ENCODE measurements around the gene LRRC7.
A peak's percentile ranks its signal among the peaks of the same experiment; 100 is the strongest.

LRRC7 gene

GRCh38 chr1:69787151-69787550 lies 219.4 kb downstream of the LRRC7 start:
- FAIRE-seq: no peak
- no peak for TF ChIP-seq TAF1 (IDR thresholded peaks at IDR 0.05; ENCODE audit: borderline replicate concordance, low read depth, low read length)
- TF ChIP-seq POLR2A (IDR thresholded peaks at IDR 0.05; ENCODE audit: low read depth, low read length): no peak
- no peak for TF ChIP-seq POLR2AphosphoS5 (IDR thresholded peaks at IDR 0.05; ENCODE audit: low read depth, low read length)
- DNase-seq (ENCODE audit: insufficient read length): no peak

- no peak for DNase-seq (ENCODE audit: insufficient read length)
- no peak for TF ChIP-seq POLR2A (IDR thresholded peaks at IDR 0.05; ENCODE audit: low read depth, low read length)
- no peak for TF ChIP-seq POLR2AphosphoS5 (IDR thresholded peaks at IDR 0.05; ENCODE audit: low read depth, low read length)
- no peak for TF ChIP-seq TAF1 (IDR thresholded peaks at IDR 0.05; ENCODE audit: borderline replicate concordance, low read depth, low read length)
- FAIRE-seq: no peak
These were observed 223.6 kb downstream of the LRRC7 start for GRCh38 chr1:69791311-69791710.

- TF ChIP-seq TAF1 (IDR thresholded peaks at IDR 0.05; ENCODE audit: borderline replicate concordance, low read depth, low read length) (no peak), POLR2AphosphoS5 (IDR thresholded peaks at IDR 0.05; ENCODE audit: low read depth, low read length) (no peak), POLR2A (IDR thresholded peaks at IDR 0.05; ENCODE audit: low read depth, low read length) (no peak)
- DNase-seq (ENCODE audit: insufficient read length) (no peak), FAIRE-seq (no peak)
These were observed 227.1 kb downstream of the LRRC7 start for GRCh38 chr1:69794831-69795230.

- no peak for TF ChIP-seq TAF1 (IDR thresholded peaks at IDR 0.05; ENCODE audit: borderline replicate concordance, low read depth, low read length)
- no peak for TF ChIP-seq POLR2A (IDR thresholded peaks at IDR 0.05; ENCODE audit: low read depth, low read length)
- no peak for TF ChIP-seq POLR2AphosphoS5 (IDR thresholded peaks at IDR 0.05; ENCODE audit: low read depth, low read length)
- DNase-seq (ENCODE audit: insufficient read length) (no peak), FAIRE-seq (no peak)
These were observed 247.2 kb downstream of the LRRC7 start for GRCh38 chr1:69814926-69815325.

GRCh38 chr1:69824932-69825331 lies 257.2 kb downstream of the LRRC7 start:
- no peak for TF ChIP-seq POLR2A (IDR thresholded peaks at IDR 0.05; ENCODE audit: low read depth, low read length)
- TF ChIP-seq POLR2AphosphoS5 (IDR thresholded peaks at IDR 0.05; ENCODE audit: low read depth, low read length): no peak
- TF ChIP-seq TAF1 (IDR thresholded peaks at IDR 0.05; ENCODE audit: borderline replicate concordance, low read depth, low read length): no peak
- FAIRE-seq (no peak), DNase-seq (ENCODE audit: insufficient read length) (no peak)

- DNase-seq (ENCODE audit: insufficient read length) (no peak), FAIRE-seq (no peak)
These were observed 260.0 kb downstream of the LRRC7 start for GRCh38 chr1:69827732-69828131.

GRCh38 chr1:69833536-69833935 lies 265.8 kb downstream of the LRRC7 start:
- DNase-seq (ENCODE audit: insufficient read length) (no peak), FAIRE-seq (no peak)
- TF ChIP-seq POLR2AphosphoS5 (IDR thresholded peaks at IDR 0.05; ENCODE audit: low read depth, low read length) (no peak), POLR2A (IDR thresholded peaks at IDR 0.05; ENCODE audit: low read depth, low read length) (no peak), TAF1 (IDR thresholded peaks at IDR 0.05; ENCODE audit: borderline replicate concordance, low read depth, low read length) (no peak)

More at GRCh38 chr1:69827732-69828131, 260.0 kb downstream of the LRRC7 start:
- no peak for TF ChIP-seq POLR2AphosphoS5 (IDR thresholded peaks at IDR 0.05; ENCODE audit: low read depth, low read length)
- no peak for TF ChIP-seq POLR2A (IDR thresholded peaks at IDR 0.05; ENCODE audit: low read depth, low read length)
- no peak for TF ChIP-seq TAF1 (IDR thresholded peaks at IDR 0.05; ENCODE audit: borderline replicate concordance, low read depth, low read length)

GRCh38 chr1:69834336-69834735 lies 266.6 kb downstream of the LRRC7 start:
- peak; percentile 14 for FAIRE-seq
- no peak for DNase-seq (ENCODE audit: insufficient read length)
- no peak for TF ChIP-seq POLR2AphosphoS5 (IDR thresholded peaks at IDR 0.05; ENCODE audit: low read depth, low read length)
- TF ChIP-seq TAF1 (IDR thresholded peaks at IDR 0.05; ENCODE audit: borderline replicate concordance, low read depth, low read length): no peak
- no peak for TF ChIP-seq POLR2A (IDR thresholded peaks at IDR 0.05; ENCODE audit: low read depth, low read length)

- no peak for DNase-seq (ENCODE audit: insufficient read length)
- TF ChIP-seq TAF1 (IDR thresholded peaks at IDR 0.05; ENCODE audit: borderline replicate concordance, low read depth, low read length): no peak
- no peak for TF ChIP-seq POLR2AphosphoS5 (IDR thresholded peaks at IDR 0.05; ENCODE audit: low read depth, low read length)
- no peak for TF ChIP-seq POLR2A (IDR thresholded peaks at IDR 0.05; ENCODE audit: low read depth, low read length)
- no peak for FAIRE-seq
These were observed 268.2 kb downstream of the LRRC7 start for GRCh38 chr1:69835955-69836354.

GRCh38 chr1:69836971-69837636 lies 269.4 kb downstream of the LRRC7 start:
- no peak for FAIRE-seq
- TF ChIP-seq TAF1 (IDR thresholded peaks at IDR 0.05; ENCODE audit: borderline replicate concordance, low read depth, low read length) (no peak), POLR2A (IDR thresholded peaks at IDR 0.05; ENCODE audit: low read depth, low read length) (no peak), POLR2AphosphoS5 (IDR thresholded peaks at IDR 0.05; ENCODE audit: low read depth, low read length) (no peak)

GRCh38 chr1:69842326-69842725 lies 274.6 kb downstream of the LRRC7 start:
- DNase-seq (ENCODE audit: insufficient read length) (no peak), FAIRE-seq (no peak)
- TF ChIP-seq TAF1 (IDR thresholded peaks at IDR 0.05; ENCODE audit: borderline replicate concordance, low read depth, low read length): no peak
- TF ChIP-seq POLR2A (IDR thresholded peaks at IDR 0.05; ENCODE audit: low read depth, low read length): no peak
- no peak for TF ChIP-seq POLR2AphosphoS5 (IDR thresholded peaks at IDR 0.05; ENCODE audit: low read depth, low read length)

More at GRCh38 chr1:69836971-69837636, 269.4 kb downstream of the LRRC7 start:
- no peak for DNase-seq (ENCODE audit: insufficient read length)

GRCh38 chr1:69845655-69846054 lies 277.9 kb downstream of the LRRC7 start:
- DNase-seq (ENCODE audit: insufficient read length) (no peak), FAIRE-seq (no peak)
- no peak for TF ChIP-seq POLR2AphosphoS5 (IDR thresholded peaks at IDR 0.05; ENCODE audit: low read depth, low read length)
- no peak for TF ChIP-seq POLR2A (IDR thresholded peaks at IDR 0.05; ENCODE audit: low read depth, low read length)
- no peak for TF ChIP-seq TAF1 (IDR thresholded peaks at IDR 0.05; ENCODE audit: borderline replicate concordance, low read depth, low read length)

Measured in GM12892 (cell line).